Measurements from ENCODE around the gene TTC7B.

The TTC7B gene

GRCh38 chr14:90743826-90744225 lies 72.4 kb downstream of the TTC7B start:
- TF ChIP-seq NFIC (IDR thresholded peaks at IDR 0.05) (no peak), USF1 (IDR thresholded peaks at IDR 0.05) (no peak), FOXM1 (IDR thresholded peaks at IDR 0.05; ENCODE audit: borderline replicate concordance, low read depth) (no peak), CREB1 (IDR thresholded peaks at IDR 0.05; ENCODE audit: low read depth) (no peak), CEBPB (IDR thresholded peaks at IDR 0.05) (no peak), MAX (IDR thresholded peaks at IDR 0.05) (no peak), ZBTB7A (IDR thresholded peaks at IDR 0.05; ENCODE audit: low read depth) (no peak), REST (IDR thresholded peaks at IDR 0.05; ENCODE audit: low read depth) (no peak)

- no peak for TF ChIP-seq MAX (IDR thresholded peaks at IDR 0.05)
- no peak for TF ChIP-seq RAD21 (IDR thresholded peaks at IDR 0.05; ENCODE audit: low read depth)
- no peak for TF ChIP-seq FOXM1 (IDR thresholded peaks at IDR 0.05; ENCODE audit: borderline replicate concordance, low read depth)
- no peak for TF ChIP-seq USF1 (IDR thresholded peaks at IDR 0.05)
- TF ChIP-seq CEBPB (IDR thresholded peaks at IDR 0.05): no peak
- TF ChIP-seq EP300 (IDR thresholded peaks at IDR 0.05; ENCODE audit: borderline replicate concordance): no peak
- no peak for TF ChIP-seq EGR1 (IDR thresholded peaks at IDR 0.05)
- no peak for TF ChIP-seq NFIC (IDR thresholded peaks at IDR 0.05)
- TF ChIP-seq ZBTB7A (IDR thresholded peaks at IDR 0.05; ENCODE audit: low read depth): no peak
- TF ChIP-seq TEAD4 (IDR thresholded peaks at IDR 0.05): no peak
- no peak for TF ChIP-seq TAF1 (IDR thresholded peaks at IDR 0.05; ENCODE audit: low read depth)
- no peak for TF ChIP-seq YY1 (IDR thresholded peaks at IDR 0.05; ENCODE audit: low read depth)
- no peak for TF ChIP-seq REST (IDR thresholded peaks at IDR 0.05; ENCODE audit: low read depth)
These were observed 72.8 kb downstream of the TTC7B start for GRCh38 chr14:90743425-90743824.

- TF ChIP-seq TAF1 (IDR thresholded peaks at IDR 0.05; ENCODE audit: low read depth) (no peak), CREB1 (IDR thresholded peaks at IDR 0.05; ENCODE audit: low read depth) (no peak), FOXM1 (IDR thresholded peaks at IDR 0.05; ENCODE audit: borderline replicate concordance, low read depth) (no peak), EGR1 (IDR thresholded peaks at IDR 0.05) (no peak), TEAD4 (IDR thresholded peaks at IDR 0.05) (no peak), YY1 (IDR thresholded peaks at IDR 0.05; ENCODE audit: low read depth) (no peak), REST (IDR thresholded peaks at IDR 0.05; ENCODE audit: low read depth) (no peak)
These were observed 73.5 kb downstream of the TTC7B start for GRCh38 chr14:90742729-90743128.

GRCh38 chr14:90742252-90742651 lies 74.0 kb downstream of the TTC7B start:
- no peak for TF ChIP-seq RAD21 (IDR thresholded peaks at IDR 0.05; ENCODE audit: low read depth)
- TF ChIP-seq USF1 (IDR thresholded peaks at IDR 0.05): no peak
- no peak for TF ChIP-seq MAX (IDR thresholded peaks at IDR 0.05)
- no peak for TF ChIP-seq ZBTB7A (IDR thresholded peaks at IDR 0.05; ENCODE audit: low read depth)
- no peak for TF ChIP-seq NFIC (IDR thresholded peaks at IDR 0.05)
- no peak for TF ChIP-seq REST (IDR thresholded peaks at IDR 0.05; ENCODE audit: low read depth)
- no peak for TF ChIP-seq FOXM1 (IDR thresholded peaks at IDR 0.05; ENCODE audit: borderline replicate concordance, low read depth)
- TF ChIP-seq EP300 (IDR thresholded peaks at IDR 0.05; ENCODE audit: borderline replicate concordance): no peak
- no peak for TF ChIP-seq YY1 (IDR thresholded peaks at IDR 0.05; ENCODE audit: low read depth)
- TF ChIP-seq CREB1 (IDR thresholded peaks at IDR 0.05; ENCODE audit: low read depth): no peak
- TF ChIP-seq EGR1 (IDR thresholded peaks at IDR 0.05): no peak
- no peak for TF ChIP-seq TEAD4 (IDR thresholded peaks at IDR 0.05)
- TF ChIP-seq CEBPB (IDR thresholded peaks at IDR 0.05): no peak
- TF ChIP-seq TCF12 (IDR thresholded peaks at IDR 0.05; ENCODE audit: low read depth): no peak
- no peak for TF ChIP-seq TAF1 (IDR thresholded peaks at IDR 0.05; ENCODE audit: low read depth)
